ENCODE results near the gene EAPP. TPM values are rescaled to one million over a fixed set of nuclear protein-coding genes. Genes with fewer than 3 reads are reported as not detected.

Gene EAPP
- total and polyA plus RNA-seq, 2 of the 13 experiments (the other 11 are each of a cell fraction or from before 2014, with no cell fraction given): 68.7 to 110 TPM

- TF ChIP-seq ZNF609 (CRISPR knock-in tag; IDR thresholded peaks at IDR 0.05; ENCODE audit: borderline replicate concordance): 0 out of 2 replicates have a peak, but pooled peaks have one; percentile 23
- TF ChIP-seq ZNF205 (CRISPR knock-in tag; IDR thresholded peaks at IDR 0.05): peak; percentile 93
- no peak for TF ChIP-seq ZNF280B (CRISPR knock-in tag; IDR thresholded peaks at IDR 0.05; ENCODE audit: borderline replicate concordance)
- TF ChIP-seq RBFOX2 (IDR thresholded peaks at IDR 0.05; ENCODE audit: low read depth, low read length): 0 out of 2 replicates have a peak, but pooled peaks have one; percentile 38
- peak; percentile 65 for TF ChIP-seq NFKB2 (CRISPR knock-in tag; IDR thresholded peaks at IDR 0.05; ENCODE audit: borderline replicate concordance)
- peak; percentile 96; the same call in 1 of the 2 replicates for TF ChIP-seq KDM4B (CRISPR knock-in tag; IDR thresholded peaks at IDR 0.05)
- peak; percentile 45; the same call in 1 of the 2 replicates for TF ChIP-seq BHLHE40 (IDR thresholded peaks at IDR 0.05; ENCODE audit: low read length)
- no peak for TF ChIP-seq ZFYVE20 (CRISPR knock-in tag; IDR thresholded peaks at IDR 0.05; ENCODE audit: borderline replicate concordance, low read depth)
- no peak; the same call in 1 of the 2 replicates for TF ChIP-seq ZNF335 (CRISPR knock-in tag; IDR thresholded peaks at IDR 0.05)
- TF ChIP-seq RNF2 (conservative IDR thresholded peaks at IDR 0.05; ENCODE audit: low read depth): no peak; the same call in 1 of the 2 replicates
- peak; percentile 7; the same call in 1 of the 2 replicates for TF ChIP-seq ZZZ3 (CRISPR knock-in tag; IDR thresholded peaks at IDR 0.05; ENCODE audit: borderline replicate concordance)
- TF ChIP-seq CBX2 (IDR thresholded peaks at IDR 0.05; ENCODE audit: low read depth, low read length): no peak; the same call in 1 of the 2 replicates
- TF ChIP-seq CBX2 (CRISPR knock-in tag; IDR thresholded peaks at IDR 0.05; ENCODE audit: low read depth): peak; percentile 33; the same call in 1 of the 2 replicates
- TF ChIP-seq KAT8 (CRISPR knock-in tag; IDR thresholded peaks at IDR 0.05): peak; percentile 87
- TF ChIP-seq GATAD2A (CRISPR knock-in tag; IDR thresholded peaks at IDR 0.05): peak; percentile 91
- TF ChIP-seq ZSCAN21 (CRISPR knock-in tag; IDR thresholded peaks at IDR 0.05; ENCODE audit: borderline replicate concordance): peak; percentile 69
- 0 out of 2 replicates have a peak, but pooled peaks have one; percentile 38 for TF ChIP-seq ZNF329 (CRISPR knock-in tag; IDR thresholded peaks at IDR 0.05; ENCODE audit: low read depth)
Observed at GRCh38 chr14:34496679-34497513, 42.6 kb downstream of the EAPP start (continued).
